ENCODE results near the gene KHDC4.

GRCh38 chr1:155898888-155899287 lies 35.3 kb downstream of the KHDC4 start:
- no peak for TF ChIP-seq EZH2 (IDR thresholded peaks at IDR 0.05; ENCODE audit: low read length, missing control alignments)
- TF ChIP-seq CTCF (conservative IDR thresholded peaks at IDR 0.05 in 1 of 2, IDR thresholded peaks at IDR 0.05 in 1 of 2; ENCODE audit: low read depth in 1 of 2, low read length in 2 of 2) = no peak
